Common myeloid progenitor, CD34-positive (primary cell): Measurements from ENCODE around the gene TRIO.

Source experiments
- CTCF ChIA-PET: fragments of 350-600 bp; sonication (Branson Sonifier 250); formaldehyde crosslinking; loops from one replicate; lab custom pipeline; 2021; ENCODE audit warnings: antibody characterized with exemption; lab: Charles Lee
- POLR2A ChIA-PET: fragments of 350-600 bp; sonication (Branson Sonifier 250); formaldehyde crosslinking; loops from one replicate; lab custom pipeline; 2021; ENCODE audit warnings: antibody characterized with exemption; lab: Charles Lee
- DNase-seq, 3 donors: peaks; one replicate each; pipeline versions ENCODE4 v3.0.0 to v3.0.0-alpha.2; 2013
- H3K27ac ChIP-seq, 2 experiments: 1 replicate in 1 of 2; 2 replicates in 1 of 2; pipeline ENCODE4 v1.7.0; 2013; ENCODE audit warnings: inconsistent platforms in 2 of 2, low read length in 2 of 2, mild to moderate bottlenecking in 2 of 2, low read depth in 1 of 2, moderate library complexity in 1 of 2; ENCODE audit not compliant: severe bottlenecking in 2 of 2, insufficient read depth in 1 of 2, poor library complexity in 1 of 2
- H3K27me3 ChIP-seq, 5 experiments: replicated peaks in 2 of 5; 1 replicate in 3 of 5; 2 replicates in 2 of 5; pipeline versions ENCODE4 v1.6.1 to v1.7.0; 2013; ENCODE audit warnings: low read length in 4 of 5, mild to moderate bottlenecking in 2 of 5, moderate library complexity in 2 of 5, inconsistent platforms in 1 of 5; ENCODE audit not compliant: insufficient read depth in 5 of 5, control insufficient read depth in 4 of 5
- H3K36me3 ChIP-seq, 4 experiments: 1 replicate in 2 of 4; 2 replicates in 2 of 4; pipeline versions ENCODE4 v1.6.1 to v1.7.0; 2013; ENCODE audit warnings: low read length in 3 of 4, control low read depth in 1 of 4, mild to moderate bottlenecking in 1 of 4; ENCODE audit not compliant: control insufficient read depth in 4 of 4, insufficient read depth in 4 of 4
- H3K4me1 ChIP-seq, 4 experiments: 1 replicate in 3 of 4; 2 replicates in 1 of 4; pipeline versions ENCODE4 v1.6.1 to v1.7.1; 2013; ENCODE audit warnings: low read length in 3 of 4, mild to moderate bottlenecking in 3 of 4, control low read depth in 1 of 4, inconsistent platforms in 1 of 4, moderate library complexity in 1 of 4; ENCODE audit not compliant: control insufficient read depth in 4 of 4, insufficient read depth in 4 of 4; ENCODE audit errors: control extremely low read depth in 1 of 4
- H3K4me3 ChIP-seq, 7 experiments: 1 replicate in 4 of 7; 2 replicates in 3 of 7; pipeline versions ENCODE4 v1.5.1 to v1.7.0; 2013; ENCODE audit warnings: mild to moderate bottlenecking in 7 of 7, low read length in 6 of 7, moderate library complexity in 6 of 7, inconsistent platforms in 2 of 7, low read depth in 2 of 7, control low read depth in 1 of 7; ENCODE audit not compliant: insufficient read depth in 4 of 7, control insufficient read depth in 1 of 7; ENCODE audit errors: extremely low read depth in 1 of 7
- H3K9me3 ChIP-seq, 5 experiments: 1 replicate in 4 of 5; 2 replicates in 1 of 5; pipeline versions ENCODE4 v1.6.1 to v1.7.1; 2013; ENCODE audit warnings: low read length in 4 of 5, mild to moderate bottlenecking in 2 of 5, inconsistent platforms in 1 of 5, low read depth in 1 of 5, moderate library complexity in 1 of 5; ENCODE audit not compliant: control insufficient read depth in 4 of 5, insufficient read depth in 2 of 5; ENCODE audit errors: control extremely low read depth in 1 of 5
- WGBS: methylation state at CpG from one replicate; pipeline ENCODE4 v1.1.5; 2013; ENCODE audit not compliant: insufficient coverage; 5-methylcytosine and 5-hydroxymethylcytosine counted together

Gene TRIO

DNA sequence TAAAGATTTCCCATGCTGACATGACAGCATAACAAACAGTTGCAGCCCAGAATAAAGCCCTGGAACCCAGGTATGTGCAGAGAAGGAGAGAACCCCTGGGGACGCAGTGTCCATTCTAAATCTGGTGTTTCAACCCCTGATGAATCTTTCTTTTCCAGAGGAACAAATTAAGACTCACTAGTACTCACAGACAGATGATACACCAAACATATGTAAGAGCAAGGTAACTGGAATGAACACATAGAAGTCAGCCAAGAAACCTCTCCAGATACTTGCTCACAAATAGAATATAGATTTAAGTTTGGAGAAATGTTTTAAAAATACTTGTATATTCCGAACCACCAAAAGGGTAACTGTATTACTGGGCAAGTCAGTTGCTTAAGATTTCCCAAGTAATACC, 307.6 kb downstream of the TRIO start:
- Histone ChIP-seq H3K9me3 (peaks cover 0 to 3% (median 0%) of the 10 kb centered on the region in 5 experiments), H3K4me1 (peaks cover 0 to 9% (median 4%) of the 10 kb centered on the region in 4 experiments), H3K27ac (no peak overlapping the region), H3K36me3 (peaks cover 7 to 31% (median 10%) of the 10 kb centered on the region in 4 experiments), H3K27me3 (no peaks in the 10 kb centered on the region), H3K4me3 (no peak overlapping the region)
- no peak for DNase-seq
- CTCF ChIA-PET = no interaction called here
- POLR2A ChIA-PET = no interaction called here
- WGBS = no CpG with 5 or more reads among the region's 2 CpGs

DNA sequence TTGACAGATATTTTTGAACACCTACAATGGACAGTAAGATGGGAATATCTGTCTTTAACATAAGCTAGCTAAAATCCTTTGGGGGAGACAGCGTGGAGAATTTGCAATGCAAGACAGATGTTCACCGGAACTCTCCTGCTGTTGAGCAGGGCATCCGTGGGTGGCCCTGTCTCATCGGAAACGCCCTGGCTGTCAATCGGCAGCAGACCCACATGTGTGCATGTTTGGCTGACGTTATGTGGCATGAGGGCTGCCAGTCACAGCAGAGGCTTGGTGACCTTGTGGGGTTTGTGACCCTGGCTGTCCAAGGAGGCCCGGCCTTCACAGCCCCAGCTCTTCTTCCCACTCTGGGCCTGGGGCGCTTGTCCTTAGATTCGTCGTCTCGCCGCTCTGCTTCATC, 308.7 kb downstream of the TRIO start:
- ChIA-PET CTCF (interaction anchor here (1.1 kb wide), 1 partner anchor 89 kb away, joined by 3 read pairs; no protein-coding TSS in a partner anchor), POLR2A (no interaction called here)
- Histone ChIP-seq H3K9me3 (peaks cover 0 to 3% (median 0%) of the 10 kb centered on the region in 5 experiments), H3K36me3 (peaks cover 7 to 31% (median 10%) of the 10 kb centered on the region in 4 experiments), H3K27ac (no peak overlapping the region), H3K4me1 (peaks cover 0 to 4% (median 0%) of the 10 kb centered on the region in 4 experiments), H3K27me3 (no peaks in the 10 kb centered on the region), H3K4me3 (no peak overlapping the region)
- no peak for DNase-seq
- 94% methylated on average over 13 of the region's 13 CpGs for WGBS

DNA sequence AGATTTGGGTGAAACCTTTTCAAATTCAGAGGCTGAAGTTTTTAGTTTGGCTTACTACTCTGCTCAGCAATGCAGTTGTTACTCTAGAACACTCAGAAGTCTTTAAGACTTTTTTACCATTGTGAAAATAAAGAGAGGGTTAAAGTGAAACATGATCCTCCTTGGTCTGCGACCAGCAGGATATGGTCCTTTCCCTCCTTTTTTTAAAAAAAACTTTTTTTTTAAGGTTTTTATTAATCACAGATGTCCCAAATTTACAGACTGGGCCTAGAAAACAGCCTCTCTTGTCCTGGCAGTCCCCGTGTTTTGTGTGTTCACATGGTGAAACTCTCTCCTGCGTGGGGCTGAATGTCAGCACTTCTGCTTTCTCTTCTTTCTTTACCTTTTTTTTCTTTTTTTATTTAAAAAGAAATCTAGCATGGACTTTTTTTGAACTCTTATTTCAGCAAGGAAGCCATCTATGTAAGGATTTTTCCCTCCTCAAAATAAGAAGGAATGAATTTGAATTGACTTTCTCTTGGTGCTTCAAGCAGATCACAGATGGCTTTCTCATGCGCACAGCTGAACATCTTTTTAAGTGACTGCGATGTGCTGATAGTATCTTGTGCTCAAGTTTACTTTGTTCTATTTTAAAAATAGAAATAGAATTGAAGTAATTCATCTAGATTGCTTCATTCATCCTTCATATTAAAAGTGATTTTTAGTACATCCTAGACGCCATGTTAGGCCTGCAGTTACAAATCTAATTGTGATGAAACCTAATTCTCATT, 309.7 kb downstream of the TRIO start:
- CTCF ChIA-PET = no interaction called here
- POLR2A ChIA-PET = no interaction called here
- WGBS = 13% methylated on average over 1 of the region's 6 CpGs
- Histone ChIP-seq H3K36me3 (peaks cover 7 to 31% (median 10%) of the 10 kb centered on the region in 4 experiments), H3K9me3 (peaks cover 0 to 3% (median 0%) of the 10 kb centered on the region in 5 experiments), H3K27ac (no peak overlapping the region), H3K4me3 (no peak overlapping the region), H3K4me1 (peaks cover 0 to 4% (median 0%) of the 10 kb centered on the region in 4 experiments), H3K27me3 (no peaks in the 10 kb centered on the region)
- DNase-seq = peak in 2 of 3 donors; percentile 9 to 31

DNA sequence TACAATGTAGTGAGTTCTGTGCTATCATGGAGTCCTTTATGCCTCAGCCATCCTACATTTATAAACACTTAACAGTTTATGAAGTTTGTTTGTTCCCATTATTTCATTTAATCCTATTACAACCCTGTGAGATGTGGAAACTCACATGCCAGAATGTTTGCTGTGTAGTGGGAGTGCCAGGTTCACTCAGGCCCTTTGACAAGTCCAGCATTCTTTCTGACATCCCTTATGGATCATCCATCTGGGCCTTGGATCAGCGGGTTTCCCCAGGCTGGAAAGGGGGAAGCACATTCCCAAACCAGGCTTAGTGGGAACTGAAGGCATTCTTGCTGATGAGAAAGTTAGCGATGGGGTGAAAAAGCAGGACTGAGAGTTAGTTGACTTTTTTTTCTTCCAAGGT, 310.3 kb downstream of the TRIO start:
- 100% methylated on average over 1 of the region's 2 CpGs for WGBS
- POLR2A ChIA-PET = no interaction called here
- Histone ChIP-seq H3K9me3 (peaks cover 0 to 3% (median 0%) of the 10 kb centered on the region in 5 experiments), H3K36me3 (peaks cover 7 to 30% (median 10%) of the 10 kb centered on the region in 4 experiments), H3K27me3 (no peaks in the 10 kb centered on the region), H3K27ac (no peak overlapping the region), H3K4me1 (peaks cover 0 to 4% (median 0%) of the 10 kb centered on the region in 4 experiments), H3K4me3 (no peak overlapping the region)
- no peak for DNase-seq
- CTCF ChIA-PET = no interaction called here

DNA sequence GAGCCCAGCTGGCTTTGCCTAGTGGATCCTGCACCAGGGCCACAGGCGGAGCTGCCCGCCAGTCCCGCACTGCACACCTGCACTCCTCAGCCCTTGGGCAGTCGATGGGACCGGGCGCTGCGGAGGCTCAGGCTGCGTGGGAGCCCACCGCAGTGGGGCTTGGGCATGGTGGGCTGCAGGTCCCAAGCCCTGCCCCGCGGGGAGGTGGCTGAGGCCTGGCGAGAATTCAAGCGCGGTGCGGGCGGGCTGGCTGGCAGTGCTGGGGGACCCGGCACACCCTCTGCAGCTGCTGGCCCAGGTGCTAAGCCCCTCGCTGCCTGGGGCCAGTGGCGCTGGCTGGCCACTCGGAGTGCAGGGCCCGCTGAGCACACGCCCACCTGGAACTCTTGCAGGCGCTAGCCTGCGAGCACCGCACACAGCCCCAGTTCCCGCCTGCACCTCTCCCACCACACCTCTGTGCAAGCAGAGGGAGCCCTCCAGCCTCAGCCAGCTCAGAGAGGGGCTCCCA, 312.7 kb downstream of the TRIO start:
- peaks cover 6 to 41% (median 15%) of the 10 kb centered on the region in 4 experiments for H3K36me3 ChIP-seq

DNA sequence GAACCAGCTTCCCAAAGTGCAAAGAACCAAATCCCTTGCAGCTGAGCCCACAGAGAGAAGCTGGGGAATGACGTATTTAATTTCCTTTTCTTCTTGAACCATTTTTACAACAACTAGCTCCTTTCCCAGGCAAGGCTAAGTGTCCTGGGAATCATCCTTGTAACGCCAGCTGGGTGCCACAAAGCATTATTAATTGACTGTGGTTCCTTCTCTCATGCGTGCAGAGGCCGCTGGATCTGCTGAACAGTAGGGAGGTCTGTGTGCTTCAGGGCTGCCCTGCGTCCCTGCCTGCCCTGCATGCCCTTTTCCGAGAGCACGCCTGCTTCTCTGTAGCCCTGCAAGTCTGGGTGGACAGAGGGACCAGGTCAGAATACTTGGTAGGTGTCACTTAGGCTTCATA, 314.3 kb downstream of the TRIO start:
- no peak overlapping the region for H3K27ac ChIP-seq
- no peak for DNase-seq
- CTCF ChIA-PET = interaction anchor here (1.3 to 1.5 kb wide), 2 partner anchors 28 to 191 kb away, joined by 3 to 4 read pairs; no protein-coding TSS in a partner anchor
- POLR2A ChIA-PET = no interaction called here
- H3K9me3 ChIP-seq = peaks cover 0 to 3% (median 0%) of the 10 kb centered on the region in 5 experiments
- H3K4me3 ChIP-seq = no peak overlapping the region
- H3K27me3 ChIP-seq = no peaks in the 10 kb centered on the region
- peaks cover 5 to 48% (median 20%) of the 10 kb centered on the region in 4 experiments for H3K36me3 ChIP-seq
- 100% methylated on average over 4 of the region's 7 CpGs for WGBS
- peaks cover 0 to 2% (median 2%) of the 10 kb centered on the region in 4 experiments for H3K4me1 ChIP-seq

More for the DNA sequence above, 312.7 kb downstream of the TRIO start:
- peaks cover 0 to 3% (median 0%) of the 10 kb centered on the region in 5 experiments for H3K9me3 ChIP-seq
- H3K27ac ChIP-seq = no peak overlapping the region
- ChIA-PET CTCF (interaction anchor here (1.2 to 1.5 kb wide), 2 partner anchors 9 to 26 kb away, joined by 3 to 4 read pairs; no protein-coding TSS in a partner anchor), POLR2A (interaction anchor here (0.6 kb wide), 1 partner anchor 174 kb away, joined by 3 read pairs; no protein-coding TSS in a partner anchor)
- no peaks in the 10 kb centered on the region for H3K27me3 ChIP-seq
- WGBS = 96% methylated on average over 19 of the region's 26 CpGs
- no peaks in the 10 kb centered on the region for H3K4me1 ChIP-seq
- DNase-seq = no peak
- H3K4me3 ChIP-seq = no peak overlapping the region

DNA sequence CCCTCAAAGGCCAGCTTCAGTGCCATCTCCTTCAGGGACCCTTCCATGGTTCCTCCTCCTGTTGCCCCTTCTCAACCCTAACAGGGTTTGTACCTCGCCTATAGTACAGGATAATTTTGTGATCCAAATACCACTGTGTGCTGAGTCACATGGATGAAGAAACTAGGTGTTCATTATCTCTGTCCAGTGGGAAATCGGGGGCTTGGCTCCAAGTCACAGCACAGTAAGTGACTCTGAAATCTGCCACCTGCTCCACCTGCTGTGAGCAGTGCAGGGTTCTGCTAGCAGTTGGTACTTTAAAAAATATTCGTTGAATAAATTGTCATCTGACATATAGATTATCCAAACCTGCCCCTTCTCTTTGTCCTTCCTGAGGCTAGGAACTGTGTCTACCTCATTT, 315.3 kb downstream of the TRIO start:
- Histone ChIP-seq H3K4me3 (no peak overlapping the region), H3K27me3 (no peaks in the 10 kb centered on the region), H3K27ac (no peak overlapping the region), H3K9me3 (peaks cover 0 to 3% (median 0%) of the 10 kb centered on the region in 5 experiments), H3K4me1 (peaks cover 2 to 12% (median 11%) of the 10 kb centered on the region in 4 experiments), H3K36me3 (peaks cover 5 to 53% (median 22%) of the 10 kb centered on the region in 4 experiments)
- POLR2A ChIA-PET = no interaction called here
- DNase-seq = no peak
- 100% methylated on average over 3 of the region's 3 CpGs for WGBS
- CTCF ChIA-PET = no interaction called here
